Measurements from ENCODE around the gene AGPAT3.

GRCh38 chr21:43912910-43913309 lies 47.9 kb downstream of the AGPAT3 start:
- TF ChIP-seq CTCF (conservative IDR thresholded peaks at IDR 0.05 in 1 of 2, IDR thresholded peaks at IDR 0.05 in 1 of 2; ENCODE audit: low read depth in 1 of 2, low read length in 2 of 2) = no peak
- TF ChIP-seq EZH2 (IDR thresholded peaks at IDR 0.05; ENCODE audit: low read length, missing control alignments) = no peak
